Thyroid gland (tissue), 4 donors: ENCODE data around the gene ELP5.

Experiments
- POLR2A ChIP-seq, 2 donors: fragments of 450-650 bp; IDR thresholded peaks; one replicate each; pipeline ENCODE4 v1.6.1; 2017; ENCODE audit warnings: antibody characterized with exemption in 2 of 2, mild to moderate bottlenecking in 2 of 2, moderate library complexity in 1 of 2
- TF ChIP-seq, protein P1 (sequence below), 6 experiments: fragments of 200-600 bp in 3 of 6; fragments of 450-650 bp in 3 of 6; sonication (generic) in 3 of 6; IDR thresholded peaks; one replicate each; pipeline ENCODE4 v1.5.1; 2016 to 2019; ENCODE audit warnings: antibody characterized with exemption in 6 of 6, mild to moderate bottlenecking in 2 of 6, inconsistent platforms in 1 of 6, moderate library complexity in 1 of 6

DNA sequence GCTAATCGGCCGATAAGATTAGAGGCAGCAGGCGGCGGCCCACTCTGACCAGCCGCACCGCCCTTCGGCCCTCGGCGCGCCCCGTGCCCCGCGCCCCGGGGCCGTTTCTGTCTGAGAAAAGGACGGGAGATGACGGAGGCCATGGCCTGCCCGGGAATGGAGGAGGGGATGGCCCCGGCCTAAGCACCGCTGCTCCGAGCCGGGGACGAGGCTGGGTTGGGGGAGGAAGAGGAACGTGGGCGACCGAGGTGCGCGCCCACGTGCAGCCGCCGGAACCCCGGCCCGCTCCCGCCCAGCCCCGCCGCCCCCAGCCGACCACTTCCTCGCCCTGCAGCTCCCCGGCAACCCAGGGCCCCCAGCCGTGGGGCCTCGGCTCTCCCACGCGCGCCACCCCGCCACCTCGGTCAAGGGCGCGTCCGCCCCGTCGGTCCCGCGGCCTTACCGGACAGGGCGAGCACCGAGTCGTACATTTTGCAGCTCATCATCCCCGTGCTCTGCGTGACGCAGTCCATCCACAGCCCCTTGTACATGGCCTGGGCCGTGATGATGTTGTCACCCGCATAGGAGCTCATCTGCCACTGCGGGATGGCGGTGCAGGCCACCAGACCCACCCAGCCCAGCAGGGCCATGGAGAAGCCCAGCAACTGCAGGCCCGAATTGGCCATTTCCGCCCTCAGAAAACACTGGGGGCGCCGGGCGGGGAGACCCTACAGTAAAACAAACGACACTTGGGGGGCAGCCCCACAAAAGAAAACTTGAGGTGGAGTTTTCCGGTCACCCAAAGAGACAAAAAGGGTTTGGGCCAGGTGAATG is 9.6 kb downstream of the ELP5 start:
- TF ChIP-seq, protein P1, sequence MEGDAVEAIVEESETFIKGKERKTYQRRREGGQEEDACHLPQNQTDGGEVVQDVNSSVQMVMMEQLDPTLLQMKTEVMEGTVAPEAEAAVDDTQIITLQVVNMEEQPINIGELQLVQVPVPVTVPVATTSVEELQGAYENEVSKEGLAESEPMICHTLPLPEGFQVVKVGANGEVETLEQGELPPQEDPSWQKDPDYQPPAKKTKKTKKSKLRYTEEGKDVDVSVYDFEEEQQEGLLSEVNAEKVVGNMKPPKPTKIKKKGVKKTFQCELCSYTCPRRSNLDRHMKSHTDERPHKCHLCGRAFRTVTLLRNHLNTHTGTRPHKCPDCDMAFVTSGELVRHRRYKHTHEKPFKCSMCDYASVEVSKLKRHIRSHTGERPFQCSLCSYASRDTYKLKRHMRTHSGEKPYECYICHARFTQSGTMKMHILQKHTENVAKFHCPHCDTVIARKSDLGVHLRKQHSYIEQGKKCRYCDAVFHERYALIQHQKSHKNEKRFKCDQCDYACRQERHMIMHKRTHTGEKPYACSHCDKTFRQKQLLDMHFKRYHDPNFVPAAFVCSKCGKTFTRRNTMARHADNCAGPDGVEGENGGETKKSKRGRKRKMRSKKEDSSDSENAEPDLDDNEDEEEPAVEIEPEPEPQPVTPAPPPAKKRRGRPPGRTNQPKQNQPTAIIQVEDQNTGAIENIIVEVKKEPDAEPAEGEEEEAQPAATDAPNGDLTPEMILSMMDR (IDR thresholded peaks at IDR 0.05): no peak
- TF ChIP-seq POLR2A (IDR thresholded peaks at IDR 0.05): no peak
